ENCODE measurements around the gene TYSND1.
A peak's percentile ranks its signal among the peaks of the same experiment; 100 is the strongest.
"Not testable (repeated sequence)": the region's sequence is repeated elsewhere in the genome, so short reads cannot be mapped to it uniquely, and the experiment has no call there.

Gene TYSND1

DNA sequence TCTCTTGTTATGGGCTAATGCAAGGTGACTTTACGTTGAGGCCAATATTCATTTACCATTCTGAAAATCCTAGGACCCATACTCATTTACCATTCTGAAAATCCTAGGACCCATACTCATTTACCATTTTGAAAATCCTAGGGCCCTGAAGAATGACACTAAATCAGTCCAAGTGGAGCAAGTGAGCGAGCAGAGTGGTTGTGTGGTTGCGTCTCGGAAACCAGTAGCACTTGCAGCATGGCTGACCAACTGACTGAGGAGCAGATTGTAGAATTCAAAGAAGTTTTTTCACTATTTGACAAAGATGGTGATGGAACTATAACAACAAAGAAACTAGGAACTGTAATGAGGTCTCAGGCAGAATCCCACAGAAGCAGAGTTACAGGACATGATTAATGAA is 16.9 kb upstream of the TYSND1 start:
- no peak for DNase-seq (ENCODE audit: low spot score)

DNA sequence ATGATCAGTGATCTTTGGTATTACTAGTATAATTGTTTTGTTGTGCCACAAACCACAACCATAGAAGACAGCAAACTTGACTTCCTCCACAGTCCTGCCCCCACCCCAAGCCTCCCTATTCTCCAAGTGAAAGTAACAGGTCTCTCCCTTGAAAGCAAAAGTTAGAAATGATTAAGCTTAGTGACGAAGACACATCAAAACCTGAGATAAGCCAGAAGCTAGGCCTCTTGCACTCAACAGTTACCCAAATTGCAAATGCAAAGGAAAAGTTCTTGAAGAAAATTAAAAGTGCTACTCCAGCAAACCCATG is 16.3 kb upstream of the TYSND1 start:
- no peak for DNase-seq (ENCODE audit: low spot score)

DNA sequence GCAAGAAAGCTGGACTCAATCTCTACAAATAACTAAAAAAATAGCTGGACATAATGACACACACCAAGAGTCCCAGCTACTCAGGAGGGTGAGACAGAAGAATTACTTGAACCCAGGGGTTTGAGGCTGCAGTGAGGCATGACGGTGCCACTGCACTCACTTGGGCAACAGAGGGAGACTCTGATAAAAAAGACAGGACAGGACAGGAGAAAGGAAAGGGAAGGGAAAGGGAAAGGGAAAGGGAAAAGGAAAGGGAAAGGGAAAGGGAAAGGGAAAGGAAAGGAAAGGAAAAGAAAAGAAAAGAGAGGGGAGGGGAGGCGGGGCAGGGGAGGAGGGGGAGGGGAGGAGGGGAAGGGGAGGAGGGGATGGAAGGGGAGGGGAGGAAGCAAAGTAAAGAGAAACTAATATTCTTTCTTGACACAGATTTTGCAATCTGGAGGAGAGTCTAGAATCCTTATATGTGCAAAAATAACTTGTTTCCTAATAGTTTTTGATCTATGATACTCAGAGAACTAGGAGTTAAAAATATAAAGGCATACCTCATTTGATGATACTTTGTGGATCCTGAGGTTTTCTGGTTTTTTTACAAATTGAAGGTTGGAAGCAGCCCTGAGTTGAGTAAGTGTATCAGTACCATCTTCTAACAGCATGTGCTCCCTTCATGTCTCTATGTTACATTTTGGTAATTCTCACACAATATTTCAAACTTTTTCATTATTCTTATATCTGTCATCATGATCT is 15.8 kb upstream of the TYSND1 start:
- DNase-seq (ENCODE audit: low spot score) = no peak

DNA sequence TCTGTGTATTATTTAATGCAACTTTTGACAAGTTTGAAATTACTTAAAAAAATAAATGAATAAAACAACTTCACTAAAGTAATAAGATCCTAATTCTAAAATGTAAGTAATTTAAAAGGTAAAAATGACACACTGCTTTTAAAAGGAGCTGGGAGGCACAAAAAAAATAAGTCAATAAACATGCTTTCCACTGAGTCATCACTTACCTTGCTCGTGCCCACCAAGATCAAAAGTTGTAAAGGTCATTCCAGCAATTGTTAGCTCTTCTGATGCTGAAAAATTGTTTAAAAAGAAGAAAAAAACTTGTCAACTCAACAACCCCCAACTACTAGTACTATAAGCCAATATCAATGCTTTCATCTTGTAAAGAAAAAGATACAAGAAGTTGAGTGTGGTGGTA is 14.3 kb upstream of the TYSND1 start:
- DNase-seq (ENCODE audit: low spot score) = no peak

DNA sequence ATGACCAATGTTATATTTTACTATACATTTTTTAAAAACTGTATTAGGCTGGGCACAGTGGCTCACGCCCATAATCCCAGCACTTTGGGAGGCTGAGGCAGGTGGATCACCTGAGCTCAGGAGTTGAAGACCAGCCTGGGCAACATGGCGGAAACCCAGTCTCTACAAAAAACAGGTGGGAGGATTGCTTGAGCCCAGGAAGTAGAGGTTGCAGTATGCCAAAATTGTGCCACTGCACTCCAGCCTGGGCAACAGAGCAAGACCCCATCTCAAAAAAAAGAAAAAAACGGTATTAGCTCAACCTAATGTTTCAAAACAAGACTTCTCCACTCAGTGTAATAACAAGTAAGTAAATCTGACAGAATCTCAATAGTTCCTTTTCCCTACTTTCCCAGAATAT is 12.9 kb upstream of the TYSND1 start:
- DNase-seq (ENCODE audit: low spot score) = not testable (repeated sequence)

DNA sequence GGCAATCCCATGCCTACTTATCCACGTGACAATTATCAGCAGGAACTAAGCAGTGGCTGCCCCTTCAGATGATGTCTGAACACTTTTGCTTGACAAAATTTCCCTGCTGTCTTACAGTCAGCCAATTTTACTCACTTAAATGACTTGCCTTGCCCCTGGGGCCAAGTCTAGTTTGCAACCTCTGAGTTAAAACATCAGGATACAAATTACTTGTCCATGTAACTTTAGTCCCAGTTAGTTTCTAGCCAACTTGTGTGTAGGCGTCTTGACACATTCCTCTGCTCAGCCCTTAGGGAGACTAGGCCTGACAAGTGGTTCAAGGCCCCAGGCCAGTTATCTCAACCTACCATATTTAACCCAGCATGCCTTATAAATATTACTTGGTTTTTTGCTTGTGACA is 11.6 kb upstream of the TYSND1 start:
- DNase-seq (ENCODE audit: low spot score) = no peak

DNA sequence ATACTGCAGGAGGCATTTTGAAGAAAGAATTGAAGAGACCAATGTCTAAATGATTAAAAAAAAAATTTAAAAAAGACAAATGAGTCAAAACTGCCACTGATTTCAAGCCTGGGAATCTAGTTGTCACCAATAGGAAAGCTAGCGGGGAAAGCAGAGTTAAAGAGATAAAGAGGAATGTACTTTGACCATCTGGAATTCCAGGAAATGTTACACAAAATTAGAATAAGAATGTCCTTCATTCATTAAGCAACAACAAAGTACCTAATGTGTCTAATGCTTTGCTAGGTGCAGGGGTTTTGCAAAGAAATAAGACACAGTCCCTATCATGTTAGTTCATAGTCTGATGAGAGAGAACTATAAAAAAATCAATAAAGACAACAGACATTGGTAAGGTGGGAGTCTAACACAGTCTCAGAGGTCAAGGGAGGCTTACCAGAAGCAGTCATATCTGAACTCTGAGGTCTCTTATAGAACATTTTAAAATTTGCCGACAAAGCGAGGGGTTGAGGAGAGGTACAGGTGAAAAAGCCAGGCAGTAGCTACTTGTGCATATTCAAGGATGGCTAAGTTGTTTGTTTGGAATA is 8.8 kb upstream of the TYSND1 start:
- DNase-seq (ENCODE audit: low spot score) = no peak

DNA sequence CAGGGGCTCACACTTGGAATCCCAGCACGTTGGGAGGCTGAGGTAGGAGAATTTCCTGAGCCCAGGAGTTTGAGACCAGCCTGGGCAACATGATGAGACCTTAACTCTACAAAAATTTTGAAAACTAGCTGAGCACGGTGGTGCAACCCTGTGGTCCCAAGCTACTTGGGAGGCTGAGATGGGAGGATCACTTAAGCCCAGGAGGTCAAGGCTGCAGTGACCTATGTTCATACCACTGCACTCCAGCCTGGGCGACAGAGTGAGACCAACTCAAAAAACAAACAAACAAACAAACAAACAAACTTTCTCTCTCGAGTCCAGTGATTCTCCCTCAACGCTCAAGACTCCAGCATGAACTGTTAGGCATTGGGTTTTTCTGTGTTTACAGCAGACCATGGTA is 2.0 kb upstream of the TYSND1 start:
- DNase-seq (ENCODE audit: low spot score) = no peak

DNA sequence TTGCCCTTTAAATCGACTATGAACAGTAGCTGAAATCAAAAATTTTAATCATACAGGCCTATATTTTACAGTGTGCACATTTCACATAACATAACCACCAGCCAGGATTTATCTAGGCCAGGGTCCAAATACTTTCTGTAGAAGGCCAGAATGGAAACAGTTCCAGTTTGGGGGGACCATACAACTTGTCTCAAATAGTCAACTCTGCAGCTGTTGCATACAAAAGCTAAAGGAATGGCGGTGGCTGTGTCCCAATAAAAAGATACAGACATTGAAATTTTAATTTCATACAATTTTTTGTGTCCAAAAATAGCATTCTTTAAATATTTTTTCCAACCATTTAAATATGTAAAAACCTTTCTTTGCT is 742 bp upstream of the TYSND1 start:
- DNase-seq (ENCODE audit: low spot score) = no peak

DNA sequence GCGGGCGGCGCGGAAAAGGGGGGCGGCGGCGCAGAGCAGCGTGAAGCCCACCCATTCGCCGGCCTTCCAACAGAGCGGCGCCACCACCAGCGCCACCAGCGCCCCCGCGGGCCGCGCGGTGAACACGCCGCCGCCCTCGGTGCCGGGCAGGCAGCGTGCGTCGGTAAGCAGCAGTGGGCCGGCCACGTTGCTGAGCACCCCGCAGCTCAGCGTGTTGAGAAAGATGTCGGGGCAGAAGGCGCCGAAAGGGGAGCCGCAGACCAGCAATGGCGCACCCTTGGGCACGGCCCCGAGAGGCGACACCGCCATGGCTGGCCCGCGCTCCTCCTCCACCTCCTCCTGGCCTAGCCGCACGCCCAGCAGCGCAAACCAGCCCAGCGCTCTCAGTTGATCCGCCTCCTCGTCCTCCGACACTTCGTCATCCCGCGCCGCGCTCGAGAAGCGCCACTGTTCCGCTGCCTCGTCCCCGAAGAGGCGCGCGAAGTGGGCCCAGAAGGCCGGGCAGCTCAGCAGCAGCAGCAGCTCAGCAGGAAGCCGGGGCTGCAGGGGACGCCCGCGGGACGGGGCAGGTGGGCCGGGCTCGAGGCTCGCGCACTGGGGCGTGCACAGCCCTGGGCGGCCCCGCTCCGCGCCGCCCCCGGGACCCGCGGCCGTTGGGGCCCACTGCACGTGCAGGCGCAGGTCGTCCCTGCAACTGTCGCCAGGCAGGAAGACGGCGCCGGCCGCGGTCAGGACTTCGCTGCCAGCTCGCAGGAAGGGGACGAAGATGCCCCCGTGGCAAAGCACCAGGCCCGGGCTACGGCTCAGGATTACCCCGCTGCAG is 623 bp downstream of the TYSND1 start:
- DNase-seq (ENCODE audit: low spot score) = peak; percentile 80

DNA sequence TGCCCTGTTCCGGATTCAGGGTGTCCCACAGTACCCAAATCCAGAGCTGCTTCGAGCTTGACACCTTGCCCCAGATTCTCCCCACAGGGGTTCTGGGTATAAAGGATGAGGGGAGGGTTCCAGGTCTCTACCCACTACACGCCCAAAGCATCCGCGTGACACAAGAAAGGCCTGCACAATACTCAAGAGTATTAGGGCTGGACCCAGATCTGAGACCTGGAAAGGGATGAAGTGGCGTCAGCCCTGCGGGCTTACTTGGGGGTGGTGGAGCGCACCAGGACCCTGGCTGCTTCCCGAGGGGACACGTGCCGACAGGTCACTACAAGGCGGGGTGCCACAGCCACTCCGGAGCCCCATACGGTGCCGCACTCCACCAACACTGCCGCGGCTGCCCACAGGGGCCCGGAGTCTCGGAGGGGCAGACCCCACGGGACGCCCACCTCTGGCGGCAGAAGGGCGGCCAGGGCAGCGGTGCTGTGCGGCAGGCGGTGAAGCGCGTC is 1.3 kb downstream of the TYSND1 start:
- no peak for DNase-seq (ENCODE audit: low spot score)

DNA sequence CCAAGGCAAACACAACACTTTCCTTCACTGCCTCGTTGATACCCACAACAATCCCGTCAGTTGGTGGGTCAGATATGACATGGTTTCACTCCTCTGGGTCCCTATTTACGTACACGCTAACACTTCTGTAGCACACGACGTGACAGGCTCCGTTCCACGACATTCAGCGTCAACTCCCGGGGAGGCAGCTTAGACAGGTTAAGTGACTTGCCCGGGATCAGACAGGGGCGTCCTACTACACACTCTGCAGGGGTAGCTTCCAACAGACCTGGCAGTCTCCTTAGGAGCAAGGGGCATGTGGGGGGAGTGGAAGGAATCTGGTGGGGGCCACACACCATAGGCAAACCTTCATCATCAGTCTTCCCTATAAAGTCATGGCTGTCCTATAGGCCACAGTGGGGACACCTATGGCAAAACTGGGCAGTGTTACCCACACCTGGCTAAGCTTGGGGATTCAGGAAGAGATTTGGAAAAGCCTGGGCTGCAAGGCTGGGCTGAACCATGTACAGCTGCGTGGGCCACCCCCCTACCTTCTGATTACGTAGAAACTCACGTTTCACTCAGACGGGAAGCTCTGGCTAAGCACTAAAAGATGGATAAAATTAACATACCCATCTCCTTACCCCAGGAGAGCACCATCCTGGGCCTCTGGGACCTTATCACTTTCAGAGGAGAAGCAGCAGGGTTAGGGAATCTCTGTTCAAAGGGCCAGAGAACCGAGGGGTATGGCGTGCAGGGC is 2.0 kb downstream of the TYSND1 start:
- DNase-seq (ENCODE audit: low spot score) = no peak

DNA sequence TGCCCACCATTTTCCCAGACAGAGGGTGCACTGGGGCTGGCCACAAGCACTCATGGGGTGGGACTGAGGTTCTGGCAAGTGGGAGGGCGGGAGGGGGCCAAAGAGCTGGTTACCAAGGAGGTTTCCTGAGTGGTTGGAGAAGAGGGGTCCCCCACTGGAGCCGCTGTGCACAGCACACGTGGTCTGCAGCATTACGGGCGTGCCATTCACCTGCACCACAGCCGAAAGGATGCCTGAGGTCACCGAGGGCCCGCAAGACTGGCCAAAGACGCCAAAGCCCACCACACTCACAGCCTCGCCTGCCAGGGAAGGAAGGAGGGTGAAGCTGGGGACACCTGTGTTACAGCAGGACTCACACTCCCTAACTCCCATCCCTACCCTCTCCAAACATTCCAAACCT is 3.9 kb downstream of the TYSND1 start:
- no peak for DNase-seq (ENCODE audit: low spot score)

DNA sequence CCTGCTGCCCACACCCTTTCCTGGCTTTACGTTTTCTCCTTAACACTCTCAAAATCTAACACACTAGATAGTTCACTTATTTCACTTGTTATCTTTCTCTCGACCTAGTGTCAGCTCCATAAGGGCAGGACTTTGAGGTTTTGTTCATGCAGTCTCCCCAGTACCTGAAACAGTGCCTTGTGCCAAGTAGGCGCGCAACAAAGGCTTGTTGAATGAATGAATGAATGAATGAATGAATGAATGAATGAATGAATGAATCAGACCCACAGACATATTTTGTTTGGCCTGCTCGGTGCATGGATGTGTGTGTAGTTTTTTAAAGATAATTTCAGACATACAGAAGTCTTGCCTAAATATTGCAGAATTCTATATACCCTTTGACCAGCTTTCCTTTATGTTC is 6.2 kb downstream of the TYSND1 start:
- DNase-seq (ENCODE audit: low spot score) = no peak

DNA sequence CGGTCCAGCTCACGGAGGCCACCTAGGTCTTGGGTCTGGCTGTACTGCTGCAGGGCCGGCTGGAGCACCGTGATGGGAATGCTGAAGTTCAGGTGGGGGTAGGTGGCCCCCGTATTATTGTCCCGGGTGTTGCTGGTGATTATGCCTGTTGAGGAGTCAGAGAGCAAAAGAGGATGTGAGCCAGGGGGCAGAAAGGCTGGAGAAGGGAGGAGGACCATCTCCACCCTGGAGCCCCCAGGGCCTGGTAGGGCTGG is 6.6 kb downstream of the TYSND1 start:
- no peak for DNase-seq (ENCODE audit: low spot score)

DNA sequence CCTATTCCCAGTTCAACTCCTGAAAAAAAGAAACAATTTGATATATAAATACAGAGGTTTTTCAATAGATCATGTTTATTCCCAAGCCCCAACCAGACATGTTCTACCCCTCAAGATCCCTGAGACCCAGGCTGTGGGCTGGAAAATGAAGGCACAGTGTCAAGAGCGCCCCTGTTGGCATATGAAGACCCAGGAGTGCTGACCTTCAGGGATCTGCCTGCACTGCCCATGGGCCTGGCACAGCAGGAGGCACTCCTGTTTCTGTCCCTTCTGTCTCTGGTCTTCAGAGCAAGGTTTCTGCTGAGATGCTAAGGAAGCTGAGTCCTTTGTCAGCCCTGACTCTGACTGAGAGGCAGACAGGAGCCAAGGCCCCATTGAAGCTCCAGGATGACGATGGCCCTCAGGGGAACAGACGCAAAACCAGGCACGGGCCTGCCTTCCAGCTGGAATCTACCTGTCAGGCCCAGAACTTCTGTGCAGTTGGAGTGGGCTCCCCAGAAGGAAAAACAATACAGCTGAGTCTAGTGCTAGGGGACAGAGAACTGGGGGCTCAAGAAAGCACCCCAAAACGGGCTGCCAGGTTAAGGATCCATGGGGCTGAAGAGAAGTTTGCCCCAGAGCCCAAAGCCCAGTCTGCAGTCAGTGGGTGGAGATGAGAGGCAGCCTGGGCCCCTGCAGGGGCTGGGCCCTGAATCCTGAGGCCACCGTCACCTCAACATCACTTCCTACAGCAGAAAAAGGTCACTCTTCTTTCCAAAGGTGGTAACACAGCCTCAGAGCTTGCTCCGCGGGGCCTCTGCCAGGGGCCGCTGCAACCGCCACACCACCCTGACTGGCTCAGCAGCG is 7.1 kb downstream of the TYSND1 start:
- no peak for DNase-seq (ENCODE audit: low spot score)

DNA sequence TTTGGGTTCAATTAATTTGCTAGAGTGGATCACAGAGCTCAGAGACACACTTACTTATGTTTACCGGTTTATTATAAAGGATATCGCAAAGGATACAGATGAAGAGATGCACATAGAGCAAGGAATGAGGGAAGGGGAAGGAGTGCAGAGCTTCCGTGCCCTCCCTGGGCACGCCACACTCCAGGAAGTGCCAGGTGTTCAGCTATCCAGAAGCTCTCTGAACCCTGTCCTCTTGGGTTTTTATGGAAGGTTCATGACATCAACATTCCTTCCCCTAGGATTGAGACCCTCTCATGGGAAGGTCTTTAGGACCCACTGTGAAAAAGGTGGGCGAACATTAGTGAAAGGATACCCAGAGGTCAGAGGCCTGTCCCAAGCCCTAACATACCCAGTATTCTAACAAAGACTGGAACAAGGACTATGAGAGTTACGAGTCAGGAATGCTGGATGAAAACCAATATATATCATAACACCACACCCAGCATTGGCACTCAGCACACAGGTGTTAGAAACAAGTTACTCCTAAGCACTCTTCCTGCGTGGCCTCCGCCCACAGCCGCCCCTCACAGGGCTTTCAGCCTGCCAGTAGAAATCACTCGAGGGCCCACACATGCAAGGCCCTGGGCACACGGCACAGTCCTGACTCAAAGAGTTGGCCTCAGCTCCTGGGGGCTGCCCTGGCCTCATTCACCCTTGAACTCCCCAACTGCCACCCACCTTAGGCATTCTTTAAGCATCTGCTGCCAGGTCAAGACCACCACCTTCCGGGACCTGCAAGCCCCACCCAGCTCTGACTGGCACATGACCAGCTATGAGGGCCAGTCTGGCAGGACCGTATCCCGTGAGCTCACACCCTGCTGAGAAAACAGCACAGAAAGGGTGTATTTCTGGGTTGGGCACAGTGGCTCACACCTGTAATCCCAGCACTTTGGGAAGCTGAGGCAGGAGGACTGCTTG is 8.3 kb downstream of the TYSND1 start:
- DNase-seq (ENCODE audit: low spot score) = no peak

DNA sequence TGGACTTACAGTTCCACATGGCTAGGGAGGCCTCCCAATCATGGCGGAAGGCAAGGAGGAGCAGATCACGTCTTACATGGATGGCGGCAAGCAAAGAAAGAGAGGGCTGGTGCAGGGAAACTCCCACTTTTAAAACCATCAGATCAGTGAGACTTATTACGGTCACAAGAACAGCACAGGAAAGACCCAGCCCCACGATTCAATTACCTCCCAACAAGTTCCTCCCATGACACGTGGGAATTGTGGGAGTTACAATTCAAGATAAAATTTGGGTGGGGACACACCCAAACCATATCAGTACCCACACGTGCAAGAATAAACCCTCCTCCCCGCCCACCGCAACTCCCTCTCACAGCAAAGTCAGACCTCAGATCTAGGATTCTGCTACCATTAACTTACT is 9.4 kb downstream of the TYSND1 start:
- DNase-seq (ENCODE audit: low spot score) = no peak

DNA sequence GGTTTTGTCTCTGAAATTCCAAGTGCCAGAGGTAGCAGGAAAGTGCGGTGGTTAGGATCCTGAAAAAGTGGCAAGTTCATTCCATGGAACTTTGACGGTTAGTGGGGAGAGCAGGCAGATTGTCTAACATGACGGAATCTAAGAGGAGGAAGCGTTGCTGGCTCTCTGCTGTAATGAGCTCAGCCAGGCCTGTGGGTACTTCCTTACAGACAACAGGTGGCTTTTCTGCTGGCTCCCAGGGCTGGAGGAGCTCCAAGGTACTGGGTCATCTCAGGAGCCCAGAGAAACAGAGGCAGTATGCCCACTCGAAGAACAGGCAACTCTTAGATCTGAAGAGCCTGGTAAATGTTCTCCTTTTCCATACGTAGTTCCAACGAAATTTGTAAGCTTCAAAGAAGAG is 10.8 kb downstream of the TYSND1 start:
- no peak for DNase-seq (ENCODE audit: low spot score)

DNA sequence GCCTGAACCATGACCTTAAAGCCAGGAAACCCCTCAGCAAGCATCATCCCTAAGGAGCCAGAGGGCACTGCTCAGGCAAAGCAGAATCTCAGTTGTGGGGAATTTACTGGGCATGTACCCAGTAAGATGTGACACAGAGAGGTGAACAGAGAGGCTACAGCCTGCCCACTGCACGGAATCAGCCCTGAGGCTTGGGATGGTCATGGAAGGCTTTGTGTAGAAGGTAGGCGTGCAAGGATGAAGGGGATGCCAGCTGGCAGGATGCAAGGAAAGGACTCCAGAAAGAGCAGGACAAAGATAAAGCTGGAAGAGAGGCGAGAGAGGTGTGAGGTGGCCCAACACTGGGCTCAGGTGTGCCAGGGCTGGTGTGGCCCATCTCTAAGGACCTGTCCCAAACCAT is 11.5 kb downstream of the TYSND1 start:
- no peak for DNase-seq (ENCODE audit: low spot score)

All from NAMALWA (cell line).